HUES64 (cell line): ENCODE data around the gene CD46.

Experiments used
- H3K27ac ChIP-seq: 2 replicates; pipeline ENCODE4 v1.7.0; 2013; ENCODE audit warnings: low read depth, low read length, inconsistent platforms
- H3K27me3 ChIP-seq: 2 replicates; pipeline ENCODE4 v1.6.1; 2013; ENCODE audit warnings: mild to moderate bottlenecking, low read length; ENCODE audit not compliant: insufficient read depth
- H3K36me3 ChIP-seq: 2 replicates; pipeline ENCODE4 v1.6.1; 2013; ENCODE audit warnings: mild to moderate bottlenecking, low read length; ENCODE audit not compliant: insufficient read depth
- H3K4me1 ChIP-seq: 2 replicates; pipeline ENCODE4 v1.6.1; 2013; ENCODE audit warnings: mild to moderate bottlenecking, low read length, moderate library complexity; ENCODE audit not compliant: insufficient read depth
- H3K4me3 ChIP-seq: 2 replicates; pipeline ENCODE4 v1.5.1; 2013; ENCODE audit warnings: mild to moderate bottlenecking, low read length, moderate library complexity
- H3K9ac ChIP-seq: 2 replicates; pipeline ENCODE4 v1.6.1; 2013; ENCODE audit warnings: mild to moderate bottlenecking, low read depth, low read length
- H3K9me3 ChIP-seq: 2 replicates; pipeline ENCODE4 v1.6.1; 2013; ENCODE audit warnings: low read depth, low read length; ENCODE audit not compliant: insufficient read depth
- WGBS: fragments of 150-250, 120-280 bp; methylation state at CpG from one replicate; pipeline ENCODE4 v1.1.7; 2013; ENCODE audit warnings: missing lambda C conversion rate; 5-methylcytosine and 5-hydroxymethylcytosine counted together

Gene CD46

DNA sequence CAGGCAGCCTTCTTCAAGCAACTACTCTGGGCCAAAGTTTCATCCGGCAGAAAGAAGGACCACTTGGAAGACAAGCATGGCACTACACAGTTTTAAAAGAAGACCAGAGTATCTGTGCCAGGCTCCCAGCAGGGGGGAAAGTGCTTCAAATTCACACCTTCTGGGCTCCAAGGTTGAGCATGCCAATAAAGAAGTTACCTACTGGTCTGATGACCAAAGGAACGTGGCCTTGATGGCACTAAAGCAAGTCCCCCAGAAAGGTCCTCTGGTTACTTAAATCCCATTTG is 73.5 kb downstream of the CD46 start:
- WGBS: 94% methylated on average over 2 of the region's 2 CpGs
- Histone ChIP-seq H3K27ac (no peak overlapping the region), H3K27me3 (no peaks in the 10 kb centered on the region), H3K4me3 (no peak overlapping the region), H3K9ac (no peak overlapping the region), H3K4me1 (peaks cover 6% of the 10 kb centered on the region; the same call in 1 of the 2 replicates), H3K9me3 (no peaks in the 10 kb centered on the region), H3K36me3 (no peaks in the 10 kb centered on the region)

DNA sequence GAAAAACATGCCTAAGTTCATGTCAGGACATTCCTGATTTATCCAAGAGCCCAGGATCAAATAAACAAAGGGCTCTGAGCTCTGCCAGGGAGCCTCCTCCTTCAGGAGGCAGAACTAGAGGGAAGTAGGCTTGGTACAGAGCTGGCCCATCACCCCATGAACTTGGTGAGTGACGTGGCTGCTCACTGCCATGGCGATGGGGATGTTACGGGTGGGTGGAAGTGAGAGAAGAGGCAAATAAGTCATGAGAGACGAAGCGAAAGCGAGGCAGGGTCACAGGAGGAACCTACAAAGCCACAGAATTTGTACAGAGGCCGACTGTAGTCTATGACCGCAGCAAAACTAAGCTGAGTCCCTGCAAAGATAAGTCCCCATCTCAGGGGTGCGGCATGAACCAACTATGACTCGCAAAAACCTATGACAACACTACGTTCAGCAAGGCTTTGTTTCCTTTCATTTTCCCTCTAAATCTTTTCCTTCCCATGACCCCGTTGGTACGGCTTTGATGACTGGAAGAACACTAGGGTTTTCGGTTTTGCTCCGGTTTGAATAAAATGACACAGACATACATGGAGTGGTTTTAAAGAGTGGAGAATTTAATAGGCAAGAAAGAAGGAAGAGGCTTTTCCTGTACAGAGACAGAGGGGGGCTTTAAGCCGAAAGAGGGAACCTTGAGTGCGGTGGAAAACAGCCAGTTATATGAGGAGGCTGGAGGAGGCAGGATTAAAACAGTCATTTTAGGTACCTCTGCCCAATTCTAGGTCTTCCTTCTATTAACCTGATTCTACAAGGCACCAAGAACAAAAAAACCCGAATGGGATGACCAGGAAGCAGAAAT is 74.1 kb downstream of the CD46 start:
- WGBS: 94% methylated on average over 18 of the region's 18 CpGs
- Histone ChIP-seq H3K36me3 (no peaks in the 10 kb centered on the region), H3K27ac (no peak overlapping the region), H3K9me3 (no peaks in the 10 kb centered on the region), H3K9ac (no peak overlapping the region), H3K4me1 (peaks cover 6% of the 10 kb centered on the region; the same call in 1 of the 2 replicates), H3K4me3 (no peak overlapping the region), H3K27me3 (no peaks in the 10 kb centered on the region)

DNA sequence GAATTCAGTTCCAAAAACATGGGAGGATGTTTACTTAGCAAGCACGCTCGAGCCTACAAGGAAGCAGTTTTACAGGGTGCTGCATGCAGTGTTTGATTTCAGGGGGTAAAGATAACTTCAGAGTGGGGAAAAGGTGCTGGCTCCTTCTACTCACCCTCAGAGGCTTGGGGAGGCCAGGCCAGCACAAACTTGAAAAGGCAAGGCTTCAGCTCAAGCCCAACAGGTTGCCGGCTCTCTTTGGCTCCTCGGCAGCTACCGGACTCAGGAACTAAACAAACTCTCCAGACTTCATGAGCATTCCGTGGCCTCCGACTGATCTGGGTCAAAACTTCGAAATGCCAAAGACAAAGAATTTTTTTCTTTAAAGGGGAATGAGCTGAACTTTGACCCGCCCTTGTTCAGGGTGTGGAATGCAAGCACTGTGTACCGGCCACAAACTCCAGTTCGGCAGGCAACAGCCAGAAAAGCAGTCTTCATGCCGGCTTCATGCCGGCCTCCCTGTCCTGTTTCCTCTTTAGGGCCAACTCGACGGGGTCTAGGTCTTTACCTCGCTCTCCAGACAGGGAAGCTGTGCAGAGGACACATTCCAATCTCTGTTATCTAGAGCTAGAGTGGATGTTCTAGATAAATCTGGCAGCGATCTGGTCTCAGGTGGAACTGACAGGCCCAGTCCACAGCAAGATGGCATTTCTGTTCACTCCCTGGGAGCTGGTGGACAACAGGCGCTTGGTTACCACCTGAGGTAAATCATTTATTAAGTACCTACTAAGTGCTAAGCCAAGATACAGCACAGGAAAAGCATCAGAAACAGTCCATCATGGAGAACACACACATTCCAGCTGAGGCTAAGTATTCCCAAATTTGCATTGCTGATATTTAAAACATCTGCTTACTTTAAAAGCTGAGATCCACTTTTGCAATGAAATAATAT is 75.0 kb downstream of the CD46 start:
- no peak overlapping the region for H3K4me3 ChIP-seq
- no peaks in the 10 kb centered on the region for H3K27me3 ChIP-seq
- no peak overlapping the region for H3K27ac ChIP-seq
- no peaks in the 10 kb centered on the region for H3K36me3 ChIP-seq
- no peaks in the 10 kb centered on the region for H3K9me3 ChIP-seq
- no peak overlapping the region for H3K9ac ChIP-seq
- H3K4me1 ChIP-seq: peaks cover 6% of the 10 kb centered on the region; the same call in 1 of the 2 replicates
- WGBS: 89% methylated on average over 18 of the region's 18 CpGs

DNA sequence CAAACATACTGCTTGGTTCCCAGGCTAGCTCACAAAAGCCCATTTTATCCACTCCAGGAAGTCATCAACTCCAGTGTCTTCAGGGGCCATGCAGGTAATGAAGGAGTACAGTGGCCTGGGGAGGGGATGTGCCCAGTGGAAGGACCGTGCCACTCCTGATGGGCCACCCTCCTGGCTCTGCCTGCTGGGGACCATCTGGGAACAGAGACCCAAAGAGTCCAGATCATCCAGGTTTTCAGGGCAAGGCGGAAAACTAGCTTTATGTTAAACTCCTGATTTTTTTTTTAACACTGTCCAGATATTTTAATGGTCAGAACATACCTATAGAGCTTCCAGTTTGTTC is 75.6 kb downstream of the CD46 start:
- H3K36me3 ChIP-seq: no peaks in the 10 kb centered on the region
- no peaks in the 10 kb centered on the region for H3K27me3 ChIP-seq
- H3K4me1 ChIP-seq: peaks cover under 1% of the 10 kb centered on the region; the same call in 1 of the 2 replicates
- H3K9me3 ChIP-seq: no peaks in the 10 kb centered on the region
- no peak overlapping the region for H3K27ac ChIP-seq
- 90% methylated on average over 2 of the region's 2 CpGs for WGBS
- H3K9ac ChIP-seq: no peak overlapping the region
- H3K4me3 ChIP-seq: no peak overlapping the region

DNA sequence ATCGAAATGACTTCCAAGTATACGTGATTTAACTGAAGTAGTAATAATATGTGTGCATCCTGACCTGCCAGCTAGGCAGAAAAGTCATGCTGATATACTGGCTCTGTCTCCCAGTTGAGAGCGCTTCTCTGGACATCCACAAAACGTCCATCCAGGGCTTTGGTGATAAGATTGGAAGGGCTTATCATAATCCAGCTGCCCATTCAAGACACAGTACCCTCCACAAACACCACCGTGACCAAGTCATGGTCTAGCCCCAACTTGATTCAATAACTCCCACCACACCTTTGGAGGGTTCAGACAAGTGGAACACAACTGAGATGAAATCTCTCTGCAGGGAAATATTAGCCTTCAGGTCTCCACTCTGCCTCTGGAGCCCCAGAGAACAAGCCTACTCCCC is 76.2 kb downstream of the CD46 start:
- Histone ChIP-seq H3K4me3 (no peak overlapping the region), H3K9ac (no peak overlapping the region), H3K27me3 (no peaks in the 10 kb centered on the region), H3K9me3 (no peaks in the 10 kb centered on the region), H3K36me3 (no peaks in the 10 kb centered on the region), H3K4me1 (no peaks in the 10 kb centered on the region), H3K27ac (no peak overlapping the region)
- WGBS: 87% methylated on average over 5 of the region's 5 CpGs

DNA sequence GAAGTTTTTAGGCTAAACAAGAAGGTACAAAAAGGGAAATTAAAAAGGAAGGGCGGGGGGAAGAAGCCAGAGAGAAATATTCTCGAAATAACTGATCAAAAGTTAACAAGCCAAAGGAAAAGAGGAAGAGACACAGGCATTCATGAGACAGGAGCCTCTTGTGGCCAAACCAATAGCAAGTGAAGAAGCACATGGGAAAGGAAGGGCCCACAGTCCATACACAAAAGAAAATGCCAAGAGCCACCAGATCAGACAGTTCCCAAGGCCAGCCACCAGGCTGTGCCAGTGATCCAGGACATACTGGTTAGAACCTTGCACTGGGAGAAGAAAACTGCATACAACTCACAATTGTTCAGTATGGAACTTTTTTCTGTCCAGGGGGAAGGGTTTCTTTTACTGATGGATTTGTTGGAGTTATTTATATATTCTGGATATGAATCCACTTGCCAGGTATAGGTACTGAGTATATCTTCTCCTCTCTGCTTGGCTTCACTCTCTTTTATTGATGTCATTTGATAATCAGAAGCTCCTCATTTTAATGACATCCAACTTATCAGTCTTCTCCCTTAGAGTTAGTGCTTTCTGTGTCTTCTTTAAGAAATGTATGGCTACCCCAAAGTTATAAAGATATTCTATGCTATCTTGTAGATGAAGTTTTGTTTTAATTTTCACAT is 76.8 kb downstream of the CD46 start:
- Histone ChIP-seq H3K4me1 (no peaks in the 10 kb centered on the region), H3K4me3 (no peak overlapping the region), H3K27ac (no peak overlapping the region), H3K9ac (no peak overlapping the region), H3K27me3 (no peaks in the 10 kb centered on the region), H3K9me3 (no peaks in the 10 kb centered on the region), H3K36me3 (no peaks in the 10 kb centered on the region)
- 77% methylated on average over 2 of the region's 2 CpGs for WGBS

DNA sequence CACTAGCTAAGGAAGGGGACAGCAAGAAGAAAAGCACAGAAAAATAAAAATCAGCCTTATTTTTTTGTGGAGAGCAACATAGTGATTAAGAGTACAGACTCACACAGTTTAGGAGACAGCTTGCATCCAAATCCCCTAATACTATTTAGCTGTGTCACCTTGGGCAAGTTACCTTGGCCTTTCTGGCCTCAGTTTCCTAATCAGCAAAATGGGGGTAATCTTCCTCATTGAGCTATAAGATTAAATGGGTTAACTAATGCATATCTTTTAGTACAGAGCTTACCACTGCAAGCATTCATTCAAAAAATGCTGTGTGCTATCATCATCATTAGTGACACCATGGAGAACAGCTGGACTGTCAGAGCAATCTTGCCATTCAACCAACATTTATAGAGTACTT is 77.7 kb downstream of the CD46 start:
- Histone ChIP-seq H3K27ac (no peak overlapping the region), H3K27me3 (no peaks in the 10 kb centered on the region), H3K36me3 (no peaks in the 10 kb centered on the region), H3K4me3 (no peak overlapping the region), H3K9ac (no peak overlapping the region), H3K4me1 (no peaks in the 10 kb centered on the region), H3K9me3 (no peaks in the 10 kb centered on the region)

DNA sequence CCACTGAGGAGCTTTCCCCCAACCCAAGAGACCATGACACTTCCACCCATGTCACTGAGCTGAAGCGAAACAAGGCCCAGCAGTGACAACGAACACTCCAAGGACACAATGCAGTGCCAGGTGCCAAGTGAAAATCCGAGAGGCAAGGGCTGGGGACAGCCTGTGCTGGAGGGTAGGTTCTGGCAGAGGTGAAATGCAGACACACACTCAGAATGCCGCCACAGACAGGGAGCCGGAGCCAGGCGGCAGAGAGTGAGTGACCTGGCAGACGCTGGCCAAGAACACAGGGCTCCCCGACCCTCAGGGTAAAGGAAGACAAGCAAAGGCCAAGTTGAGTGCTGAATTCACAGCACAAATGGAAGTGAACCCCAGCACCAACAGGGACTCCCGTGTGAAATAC is 78.9 kb downstream of the CD46 start:
- no peaks in the 10 kb centered on the region for H3K9me3 ChIP-seq
- 91% methylated on average over 9 of the region's 9 CpGs for WGBS
- H3K27ac ChIP-seq: no peak overlapping the region
- H3K4me1 ChIP-seq: no peaks in the 10 kb centered on the region; the same call in 1 of the 2 replicates
- no peak overlapping the region for H3K9ac ChIP-seq
- H3K36me3 ChIP-seq: no peaks in the 10 kb centered on the region
- H3K4me3 ChIP-seq: no peak overlapping the region
- no peaks in the 10 kb centered on the region for H3K27me3 ChIP-seq

DNA sequence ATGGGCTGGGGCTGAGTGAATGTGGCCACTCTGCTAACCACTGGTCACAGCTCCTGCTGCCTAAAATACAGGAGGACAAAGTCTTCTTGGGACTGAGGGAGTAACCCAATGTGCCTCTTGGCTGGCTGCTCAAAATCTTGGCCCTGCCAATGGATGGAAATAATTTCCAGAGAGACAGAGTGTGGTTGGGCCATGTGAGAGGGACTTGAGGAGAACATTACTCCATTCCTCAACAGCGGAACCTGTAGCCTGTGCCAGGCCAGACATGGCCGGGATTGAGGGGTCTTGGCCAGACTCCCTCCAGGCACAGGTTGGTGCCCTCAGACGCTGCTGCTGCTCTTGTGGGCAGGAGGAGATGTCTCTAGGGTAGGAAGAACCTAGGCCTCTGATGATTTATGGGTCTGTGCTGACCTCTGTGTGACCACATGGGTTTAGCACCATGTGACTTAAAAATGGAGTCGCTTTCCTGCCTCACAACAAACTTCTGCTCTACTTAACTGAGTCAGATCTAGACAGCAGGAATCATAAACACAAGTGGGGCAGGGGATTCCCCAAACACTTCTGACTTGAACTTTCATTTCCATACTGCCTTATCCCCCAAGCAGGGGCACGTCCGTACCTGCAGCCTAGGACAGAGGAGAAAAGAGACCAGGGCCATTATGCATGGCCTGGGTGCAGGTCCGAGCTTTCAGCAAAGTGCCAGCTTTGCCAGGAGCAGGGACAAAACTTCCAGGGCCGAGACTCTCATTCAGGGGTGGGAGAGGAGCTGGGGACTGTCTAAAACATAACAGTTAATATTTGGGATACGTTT is 79.9 kb downstream of the CD46 start:
- no peak overlapping the region for H3K9ac ChIP-seq
- 92% methylated on average over 8 of the region's 9 CpGs for WGBS

DNA sequence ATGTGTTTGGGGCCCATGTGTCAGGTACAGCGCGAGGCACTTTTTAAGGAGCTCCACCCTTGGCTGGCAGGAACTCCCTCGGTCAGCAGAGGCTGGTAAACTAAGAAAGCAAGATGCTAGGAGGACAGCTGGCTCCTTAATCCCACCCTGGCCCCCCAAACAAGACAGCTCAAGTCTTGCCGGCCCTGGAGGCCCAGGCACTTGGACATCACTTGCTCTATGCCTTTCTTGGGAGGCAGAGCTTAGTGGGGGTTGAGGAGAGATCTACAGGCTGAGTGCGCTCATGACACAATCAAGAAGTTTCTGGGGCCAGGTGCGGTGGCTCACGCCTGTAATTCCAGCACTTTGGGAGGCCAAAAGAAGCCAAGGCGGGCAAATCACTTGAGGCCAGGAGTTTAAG is 80.9 kb downstream of the CD46 start:
- no peaks in the 10 kb centered on the region; the same call in 1 of the 2 replicates for H3K4me1 ChIP-seq
- no peak overlapping the region for H3K9ac ChIP-seq
- H3K9me3 ChIP-seq: no peaks in the 10 kb centered on the region
- H3K4me3 ChIP-seq: no peak overlapping the region
- no peaks in the 10 kb centered on the region for H3K36me3 ChIP-seq
- no peaks in the 10 kb centered on the region for H3K27me3 ChIP-seq
- no peak overlapping the region for H3K27ac ChIP-seq
- WGBS: 93% methylated on average over 8 of the region's 8 CpGs

More for the DNA sequence above, 79.9 kb downstream of the CD46 start:
- no peak overlapping the region for H3K27ac ChIP-seq
- no peaks in the 10 kb centered on the region for H3K9me3 ChIP-seq
- H3K4me3 ChIP-seq: no peak overlapping the region
- no peaks in the 10 kb centered on the region for H3K27me3 ChIP-seq
- no peaks in the 10 kb centered on the region for H3K36me3 ChIP-seq
- H3K4me1 ChIP-seq: no peaks in the 10 kb centered on the region; the same call in 1 of the 2 replicates
